22Rv1 (cell line): Measurements from ENCODE around the gene JARID2.

ENCODE experiments used
- CTCF ChIP-seq: fragments of 450-650 bp; IDR thresholded peaks from 2 replicates; pipeline ENCODE4 v1.5.1; 2017; ENCODE audit warnings: mild to moderate bottlenecking
- ZFX ChIP-seq: fragments of 450-650 bp; IDR thresholded peaks from 2 replicates; pipeline ENCODE4 v1.6.1; 2017; ENCODE audit warnings: antibody characterized with exemption, borderline replicate concordance

DNA sequence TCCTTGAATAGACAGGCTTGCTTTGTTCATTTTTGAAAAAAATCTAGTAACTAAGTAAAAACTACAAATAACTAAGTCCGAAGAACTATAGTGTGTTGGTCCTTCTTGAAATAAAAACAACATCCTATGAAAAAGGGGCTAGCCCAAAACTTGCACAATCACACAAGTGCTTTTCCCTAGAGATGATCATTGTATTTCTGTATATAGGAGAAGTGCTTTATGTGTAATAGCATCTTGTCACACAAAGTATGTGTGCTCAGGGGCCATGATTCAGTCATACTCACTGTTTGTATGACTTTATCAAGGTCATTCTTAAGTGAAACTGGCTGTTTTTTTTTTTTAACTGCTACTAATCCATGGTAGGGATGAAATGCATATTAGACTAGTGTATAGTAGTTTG, 237.2 kb downstream of the JARID2 start:
- TF ChIP-seq CTCF = no peak
- TF ChIP-seq ZFX = no peak
